H9 (cell line): Measurements from ENCODE around the gene ADRA2A. TPM values are rescaled to one million over a fixed set of nuclear protein-coding genes. Genes with fewer than 3 reads are reported as not detected.

Experiments
- DNase-seq: peaks from one replicate; pipeline ENCODE4 v3.0.0-alpha.2; 2017
- H2AFZ ChIP-seq: one replicate; pipeline ENCODE4 v1.6.1; 2013; ENCODE audit warnings: mild to moderate bottlenecking, low read length, control low read depth, moderate library complexity
- H2AK5ac ChIP-seq: 2 replicates; pipeline ENCODE4 v1.6.1; 2013; ENCODE audit warnings: low read length, control low read depth, mixed read lengths; ENCODE audit not compliant: insufficient read length
- H2BK120ac ChIP-seq: one replicate; pipeline ENCODE4 v1.6.1; 2013; ENCODE audit warnings: low read depth, mild to moderate bottlenecking, low read length, control low read depth, inconsistent platforms; ENCODE audit not compliant: poor library complexity, severe bottlenecking
- H2BK12ac ChIP-seq: 2 replicates; pipeline ENCODE4 v1.6.1; 2013; ENCODE audit warnings: low read length, control low read depth, mixed read lengths, low read depth; ENCODE audit not compliant: insufficient read length
- H2BK15ac ChIP-seq: 2 replicates; pipeline ENCODE4 v1.6.1; 2013; ENCODE audit warnings: low read depth, low read length, control low read depth
- H2BK20ac ChIP-seq: one replicate; pipeline ENCODE4 v1.6.1; 2013; ENCODE audit warnings: low read depth, mild to moderate bottlenecking, low read length, control low read depth, inconsistent platforms; ENCODE audit not compliant: poor library complexity, severe bottlenecking
- H2BK5ac ChIP-seq: 2 replicates; pipeline ENCODE4 v1.6.1; 2013; ENCODE audit warnings: low read length, control low read depth, mixed read lengths; ENCODE audit not compliant: insufficient read length
- H3K14ac ChIP-seq: 2 replicates; pipeline ENCODE4 v1.6.1; 2013; ENCODE audit warnings: low read length, control low read depth; ENCODE audit not compliant: insufficient read depth
- H3K18ac ChIP-seq: 2 replicates; pipeline ENCODE4 v1.6.1; 2013; ENCODE audit warnings: low read depth, mild to moderate bottlenecking, mixed read lengths, low read length, control low read depth; ENCODE audit not compliant: insufficient read length
- H3K23ac ChIP-seq: 2 replicates; pipeline ENCODE4 v1.6.1; 2013; ENCODE audit warnings: low read length, control low read depth, mixed read lengths, low read depth; ENCODE audit not compliant: insufficient read length
- H3K23me2 ChIP-seq: 2 replicates; pipeline ENCODE4 v1.6.1; 2013; ENCODE audit warnings: low read depth, mild to moderate bottlenecking, mixed read lengths, low read length, control low read depth; ENCODE audit not compliant: insufficient read length, poor library complexity, severe bottlenecking
- H3K27ac ChIP-seq: 2 replicates; pipeline ENCODE4 v1.5.1; 2013; ENCODE audit warnings: low read length, control low read depth, mixed read lengths, low read depth; ENCODE audit not compliant: insufficient read length
- H3K27me3 ChIP-seq: 2 replicates; pipeline ENCODE4 v1.6.1; 2013; ENCODE audit warnings: low read length, control low read depth, inconsistent platforms; ENCODE audit not compliant: insufficient read depth
- H3K4ac ChIP-seq: 2 replicates; pipeline ENCODE4 v1.6.1; 2013; ENCODE audit warnings: low read depth, mild to moderate bottlenecking, control low read depth, inconsistent platforms, low read length, moderate library complexity
- H3K4me1 ChIP-seq: 2 replicates; pipeline ENCODE4 v1.6.1; 2013; ENCODE audit warnings: low read length, control low read depth, inconsistent platforms; ENCODE audit not compliant: insufficient read depth
- H3K4me2 ChIP-seq: 2 replicates; pipeline ENCODE4 v1.6.1; 2013; ENCODE audit warnings: low read length, control low read depth, mixed read lengths; ENCODE audit not compliant: insufficient read length, insufficient read depth
- H3K56ac ChIP-seq: 2 replicates; pipeline ENCODE4 v1.6.1; 2013; ENCODE audit warnings: low read depth, mild to moderate bottlenecking, mixed read lengths, low read length, control low read depth; ENCODE audit not compliant: insufficient read length
- H3K79me1 ChIP-seq: 2 replicates; pipeline ENCODE4 v1.6.1; 2013; ENCODE audit warnings: low read depth, mild to moderate bottlenecking, moderate library complexity, low read length, control low read depth, inconsistent platforms; ENCODE audit not compliant: insufficient read depth, poor library complexity, severe bottlenecking
- H3K79me2 ChIP-seq: 2 replicates; pipeline ENCODE4 v1.6.1; 2013; ENCODE audit warnings: low read length, control low read depth, inconsistent platforms; ENCODE audit not compliant: insufficient read depth
- H3K9ac ChIP-seq: 2 replicates; pipeline ENCODE4 v1.6.1; 2013; ENCODE audit warnings: low read length, control low read depth, mixed read lengths; ENCODE audit not compliant: insufficient read length; ENCODE audit errors: extremely low read depth
- H3K9me3 ChIP-seq: one replicate; pipeline ENCODE4 v1.6.1; 2013; ENCODE audit warnings: low read depth, low read length, inconsistent platforms; ENCODE audit not compliant: control insufficient read depth
- H3T11ph ChIP-seq: one replicate; pipeline ENCODE4 v1.6.1; 2013; ENCODE audit warnings: mild to moderate bottlenecking, low read length, control low read depth, inconsistent platforms
- H4K20me1 ChIP-seq: one replicate; pipeline ENCODE4 v1.6.1; 2013; ENCODE audit not compliant: control insufficient read depth, insufficient read length, insufficient read depth
- H4K5ac ChIP-seq: 2 replicates; pipeline ENCODE4 v1.6.1; 2013; ENCODE audit warnings: low read depth, mild to moderate bottlenecking, mixed read lengths, low read length, control low read depth; ENCODE audit not compliant: insufficient read length
- H4K8ac ChIP-seq: replicated peaks from 2 replicates; pipeline ENCODE4 v1.6.1; 2013; ENCODE audit warnings: low read length, control low read depth, mixed read lengths, low read depth; ENCODE audit not compliant: insufficient read length
- H4K91ac ChIP-seq: 2 replicates; pipeline ENCODE4 v1.6.1; 2013; ENCODE audit warnings: low read depth, mild to moderate bottlenecking, moderate library complexity, mixed read lengths, low read length, control low read depth; ENCODE audit not compliant: insufficient read length
- H3K27ac Mint-ChIP-seq, 3 experiments: 2 replicates in 2 of 3; 3 replicates in 1 of 3; pipeline ENCODE4 v1.8.0; 2020 to 2021; ENCODE audit warnings: mixed read lengths in 3 of 3, mild to moderate bottlenecking in 1 of 3, moderate library complexity in 1 of 3
- H3K27me3 Mint-ChIP-seq: 2 replicates; pipeline ENCODE4 v1.8.0; 2021; ENCODE audit warnings: low read depth, mild to moderate bottlenecking, moderate library complexity, mixed read lengths
- H3K36me3 Mint-ChIP-seq, 3 experiments: 2 replicates in 2 of 3; 3 replicates in 1 of 3; pipeline ENCODE4 v1.8.0; 2020 to 2021; ENCODE audit warnings: low read depth in 3 of 3, mixed read lengths in 3 of 3; ENCODE audit not compliant: insufficient read depth in 1 of 3
- H3K4me1 Mint-ChIP-seq, 2 experiments: 2 replicates each; pipeline ENCODE4 v1.8.0; 2020; ENCODE audit warnings: mixed read lengths in 2 of 2
- H3K4me3 Mint-ChIP-seq, 2 experiments: 2 replicates in 1 of 2; 3 replicates in 1 of 2; pipeline ENCODE4 v1.8.0; 2020 to 2021; ENCODE audit warnings: mild to moderate bottlenecking in 2 of 2, mixed read lengths in 2 of 2, moderate library complexity in 1 of 2
- H3K9me3 Mint-ChIP-seq, 2 experiments: 2 replicates in 1 of 2; 3 replicates in 1 of 2; pipeline ENCODE4 v1.8.0; 2020; ENCODE audit warnings: mild to moderate bottlenecking in 2 of 2, mixed read lengths in 2 of 2, moderate library complexity in 1 of 2
- WGBS: extraction: QIAGEN DNeasy Blood & Tissue Kit; methylation state at CpG from one replicate; pipeline ENCODE4 v1.1.7; 2013; ENCODE audit warnings: missing lambda C conversion rate, low lambda C conversion rate, mixed read lengths; ENCODE audit not compliant: insufficient read length; ENCODE audit errors: extremely low coverage; 5-methylcytosine and 5-hydroxymethylcytosine counted together
- total RNA-seq: library from RNA; stranded (reverse); gene quantifications from 2 replicates; pipeline ENCODE4 v1.2.1, GENCODE V29; 2021
- TF ChIP-seq, protein P1 (sequence below): fragments of 200-600 bp; sonication (generic); conservative IDR thresholded peaks from 3 replicates; pipeline ENCODE4 v1.8.0; 2021; ENCODE audit warnings: antibody characterized with exemption, mild to moderate bottlenecking

Gene ADRA2A
- total RNA-seq, 1 experiment from 2014 or later, result 1.4 TPM

DNA sequence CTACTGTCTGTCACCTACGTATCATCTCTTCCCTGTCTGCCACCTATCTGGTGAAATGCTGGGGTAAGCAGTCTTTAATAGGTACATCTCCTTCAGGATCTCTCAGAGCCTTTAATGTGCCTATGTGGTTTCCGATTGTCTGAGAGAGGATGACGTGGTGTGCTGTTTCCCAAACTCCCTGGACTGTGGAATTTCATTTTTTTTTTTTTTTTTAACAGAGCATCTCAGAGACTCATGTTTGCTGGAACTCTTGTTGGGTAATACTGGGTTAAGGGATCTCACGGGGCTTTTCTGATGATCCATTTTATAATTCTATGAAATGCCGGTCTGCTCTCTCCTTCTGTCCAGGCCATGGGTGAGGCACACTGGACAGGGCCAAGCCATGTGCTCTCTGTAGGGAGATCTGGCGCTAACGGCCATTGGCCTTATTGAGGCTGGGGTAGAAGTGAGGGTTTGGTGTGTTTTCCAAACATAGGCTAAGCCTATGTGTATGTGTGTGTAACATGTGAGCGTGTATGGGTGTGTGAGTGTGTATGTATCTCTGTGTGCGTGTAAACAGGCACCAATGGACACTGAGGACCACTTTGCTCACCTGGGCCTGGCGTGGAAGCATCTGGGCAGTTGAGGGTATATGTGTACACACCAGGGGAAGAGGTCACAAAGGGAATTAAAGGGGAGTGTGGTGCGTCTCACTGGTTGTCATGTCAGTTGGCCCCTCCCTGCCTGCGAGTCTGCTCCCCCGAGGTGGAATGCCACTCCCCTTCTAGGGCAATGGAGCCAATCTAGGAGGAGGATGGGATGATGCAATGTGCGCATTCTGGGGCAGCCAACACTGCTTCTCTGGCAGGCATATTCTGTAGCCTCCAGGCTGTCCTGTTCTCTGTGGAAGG, 7.8 kb downstream of the ADRA2A start:
- Histone ChIP-seq H3K27ac (no peak overlapping the region), H4K91ac (no peak overlapping the region), H3K4ac (no peak overlapping the region), H4K5ac (no peak overlapping the region), H3K9ac (no peak overlapping the region), H3T11ph (no peak overlapping the region), H3K27me3 (peaks cover 8% of the 10 kb centered on the region; the same call in 1 of the 2 replicates), H3K18ac (no peak overlapping the region), H3K56ac (no peak overlapping the region), H2BK120ac (no peak overlapping the region), H3K4me1 (peaks cover 4% of the 10 kb centered on the region; the same call in 1 of the 2 replicates), H2BK20ac (no peak overlapping the region), H2BK12ac (no peak overlapping the region), H3K4me2 (no peak overlapping the region), H2AFZ (no peak overlapping the region), H3K79me1 (no peaks in the 10 kb centered on the region), H2BK15ac (no peak overlapping the region), H4K8ac (no peak overlapping the region), H3K23me2 (no peaks in the 10 kb centered on the region), H2AK5ac (no peak overlapping the region), H3K9me3 (no peaks in the 10 kb centered on the region), H3K23ac (no peak overlapping the region), H3K14ac (no peak overlapping the region), H3K79me2 (no peaks in the 10 kb centered on the region), H2BK5ac (no peak overlapping the region), H4K20me1 (no peaks in the 10 kb centered on the region)
- DNase-seq, result no peak
- TF ChIP-seq, protein P1, sequence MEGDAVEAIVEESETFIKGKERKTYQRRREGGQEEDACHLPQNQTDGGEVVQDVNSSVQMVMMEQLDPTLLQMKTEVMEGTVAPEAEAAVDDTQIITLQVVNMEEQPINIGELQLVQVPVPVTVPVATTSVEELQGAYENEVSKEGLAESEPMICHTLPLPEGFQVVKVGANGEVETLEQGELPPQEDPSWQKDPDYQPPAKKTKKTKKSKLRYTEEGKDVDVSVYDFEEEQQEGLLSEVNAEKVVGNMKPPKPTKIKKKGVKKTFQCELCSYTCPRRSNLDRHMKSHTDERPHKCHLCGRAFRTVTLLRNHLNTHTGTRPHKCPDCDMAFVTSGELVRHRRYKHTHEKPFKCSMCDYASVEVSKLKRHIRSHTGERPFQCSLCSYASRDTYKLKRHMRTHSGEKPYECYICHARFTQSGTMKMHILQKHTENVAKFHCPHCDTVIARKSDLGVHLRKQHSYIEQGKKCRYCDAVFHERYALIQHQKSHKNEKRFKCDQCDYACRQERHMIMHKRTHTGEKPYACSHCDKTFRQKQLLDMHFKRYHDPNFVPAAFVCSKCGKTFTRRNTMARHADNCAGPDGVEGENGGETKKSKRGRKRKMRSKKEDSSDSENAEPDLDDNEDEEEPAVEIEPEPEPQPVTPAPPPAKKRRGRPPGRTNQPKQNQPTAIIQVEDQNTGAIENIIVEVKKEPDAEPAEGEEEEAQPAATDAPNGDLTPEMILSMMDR, result no peak
- H3K36me3 Mint-ChIP-seq, result peaks cover 0 to 1% (median 1%) of the 10 kb centered on the region in 3 experiments; a peak in 1 of 7 replicates
- H3K4me3 Mint-ChIP-seq, result no peak overlapping the region
- peaks cover 0 to 7% of the 10 kb centered on the region in 2 experiments; a peak in 4 of 5 replicates for H3K9me3 Mint-ChIP-seq
- H3K27ac Mint-ChIP-seq, result no peak overlapping the region
- no CpG with 5 or more reads among the region's 14 CpGs for WGBS
- H3K27me3 Mint-ChIP-seq, result peaks cover 30% of the 10 kb centered on the region
- H3K4me1 Mint-ChIP-seq, result peaks cover 13 to 18% of the 10 kb centered on the region in 2 experiments
